ENCODE data around the gene ZNF69.
"Not testable (repeated sequence)": the region's sequence is repeated elsewhere in the genome, so short reads cannot be mapped to it uniquely, and the experiment has no call there.

The ZNF69 gene

DNA sequence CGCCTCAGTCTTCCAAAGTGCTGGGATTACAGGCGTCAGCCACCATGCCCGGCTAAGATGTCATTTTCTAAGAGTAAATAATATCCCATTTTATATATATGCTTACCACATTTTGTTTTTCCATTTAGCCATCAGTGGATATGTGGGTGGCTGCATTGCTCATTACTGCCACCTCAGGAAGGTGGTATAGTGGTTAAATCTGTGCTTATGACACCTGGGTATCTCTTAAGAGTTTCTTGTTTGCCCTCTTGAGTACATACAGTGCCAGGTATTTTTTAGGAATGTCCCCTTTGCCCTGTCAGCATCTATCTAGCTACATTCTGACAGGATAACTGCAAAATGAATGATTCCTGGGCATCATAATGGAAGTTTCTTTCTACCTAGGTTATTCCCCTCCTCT is 14.6 kb downstream of the ZNF69 start:
- DNase-seq = no peak

DNA sequence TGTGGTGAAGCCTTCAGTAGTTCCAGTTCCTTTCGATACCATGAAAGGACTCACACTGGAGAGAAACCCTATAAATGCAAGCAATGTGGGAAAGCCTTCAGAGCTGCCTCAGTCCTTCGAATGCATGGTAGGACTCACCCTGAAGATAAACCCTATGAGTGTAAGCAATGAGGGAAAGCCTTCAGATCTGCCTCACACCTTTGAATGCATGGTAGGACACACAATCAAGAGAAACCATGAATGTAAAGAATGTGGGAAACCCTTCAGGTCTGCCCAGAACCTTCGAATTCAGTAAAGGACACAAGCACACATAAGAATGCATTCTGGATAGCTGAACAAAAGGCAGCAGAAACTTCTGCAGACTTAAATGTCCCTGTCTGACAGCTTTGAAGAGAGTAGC is 18.3 kb downstream of the ZNF69 start:
- DNase-seq = no peak

DNA sequence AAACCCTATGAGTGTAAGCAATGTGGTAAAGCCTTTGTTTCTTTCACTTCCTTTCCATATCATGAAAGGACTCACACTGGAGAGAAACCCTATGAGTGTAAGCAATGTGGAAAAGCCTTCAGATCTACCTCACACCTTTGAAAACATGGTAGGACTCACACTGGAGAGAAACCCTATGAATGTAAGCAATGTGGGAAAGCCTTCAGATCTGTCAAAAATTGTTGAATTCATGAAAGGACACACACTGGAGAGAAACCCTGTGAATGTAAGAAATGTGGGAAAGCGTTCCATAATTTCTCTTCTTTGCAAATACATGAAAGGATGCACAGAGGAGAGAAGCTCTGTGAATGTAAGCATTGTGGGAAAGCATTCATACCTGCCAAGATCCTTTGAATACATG is 24.4 kb downstream of the ZNF69 start:
- not testable (repeated sequence) for DNase-seq

DNA sequence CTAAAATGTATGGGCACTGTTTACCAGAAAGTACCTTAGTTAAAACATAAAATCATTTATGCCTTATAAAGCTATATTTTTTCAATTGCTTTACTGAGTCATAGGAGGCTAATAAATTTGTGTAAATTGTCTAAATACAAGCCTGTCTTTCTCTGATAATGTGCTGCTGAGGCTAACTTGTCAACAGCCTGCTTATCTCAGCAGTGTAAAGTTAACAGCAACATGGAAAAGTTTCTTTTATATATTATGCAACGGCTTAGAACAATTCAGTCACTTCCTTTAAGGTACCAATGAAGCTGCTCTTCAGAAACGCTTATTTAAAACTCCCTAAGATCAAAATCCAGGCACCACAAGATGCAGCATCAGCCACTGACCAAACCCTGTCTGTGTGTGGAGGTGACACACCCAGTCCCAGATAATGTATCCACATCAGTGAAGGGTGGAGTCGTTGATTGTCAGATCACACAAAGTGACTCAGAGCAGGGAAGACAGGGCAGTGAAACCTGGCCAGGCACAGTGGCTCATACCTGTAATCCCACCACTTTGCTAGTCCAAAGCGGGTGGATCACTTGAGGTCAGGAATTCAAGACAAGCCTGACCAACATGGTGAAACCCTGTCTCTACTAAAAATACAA is 27.0 kb downstream of the ZNF69 start:
- DNase-seq = not testable (repeated sequence)

DNA sequence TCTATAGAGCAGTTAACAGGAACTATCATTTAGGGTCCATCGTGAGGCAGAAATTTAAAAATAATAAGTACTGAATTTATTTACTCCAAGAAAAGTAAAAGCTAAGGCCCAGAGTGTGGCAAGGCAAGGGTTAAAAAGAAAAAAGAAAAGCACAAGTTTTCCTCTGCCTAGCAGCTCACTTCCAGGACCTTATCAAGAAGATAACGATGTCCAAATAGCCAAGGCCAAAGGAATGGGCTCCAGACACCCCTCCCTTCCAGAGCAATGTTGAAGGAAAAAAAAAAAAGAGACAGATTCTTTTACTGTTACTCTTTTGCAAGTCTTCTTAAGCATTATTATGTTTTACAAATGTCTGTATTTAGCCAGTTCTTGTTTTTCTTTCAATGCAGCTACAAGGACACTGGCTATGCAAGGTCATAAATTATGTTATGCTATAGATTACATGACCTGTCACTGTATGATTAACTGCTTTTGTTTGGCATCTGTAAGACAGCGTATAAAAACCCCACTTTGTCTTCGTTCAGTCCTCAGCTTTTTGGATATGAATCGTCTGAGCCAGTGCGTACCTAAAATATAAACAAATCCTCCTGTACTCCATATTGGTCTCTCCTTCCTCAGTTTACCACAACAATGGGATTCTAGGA is 34.4 kb downstream of the ZNF69 start:
- DNase-seq = no peak

DNA sequence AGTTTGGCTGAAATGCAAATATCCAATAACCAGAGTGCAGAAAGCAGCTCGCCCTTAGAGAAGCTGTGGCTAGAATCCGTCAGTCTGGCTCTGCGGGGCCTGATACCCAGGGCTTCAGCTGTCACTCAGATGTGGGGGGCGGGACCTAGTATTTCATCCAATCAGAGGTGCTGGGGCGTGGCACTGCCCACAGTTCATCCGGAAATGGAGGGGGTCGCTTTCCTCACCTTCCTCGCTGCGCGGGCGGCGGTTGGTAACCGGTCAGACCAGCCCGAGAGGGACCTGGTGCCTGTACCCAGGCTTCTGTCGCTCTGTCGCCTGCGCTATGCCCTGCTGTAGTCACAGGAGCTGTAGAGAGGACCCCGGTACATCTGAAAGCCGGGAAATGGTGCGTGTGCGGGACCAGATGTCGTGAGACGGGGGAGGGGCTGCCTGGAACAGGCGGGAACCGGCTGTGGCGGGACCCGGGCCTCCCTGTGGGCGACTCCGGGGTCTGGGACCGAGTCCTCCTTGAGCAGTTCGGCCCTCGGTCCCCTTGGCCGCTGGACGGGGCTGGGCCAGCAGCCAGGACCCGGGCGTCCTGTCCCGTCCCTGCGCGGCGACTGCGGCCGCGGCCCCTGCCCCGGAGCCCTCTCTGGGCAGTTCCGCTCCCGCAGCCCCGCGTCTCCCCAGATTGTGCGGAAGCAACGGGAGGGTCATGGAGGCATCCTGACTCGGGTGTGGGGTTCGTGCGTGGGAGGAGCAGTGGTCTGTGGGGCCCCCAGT is 37.5 kb downstream of the ZNF69 start, which contains the start of gene ZNF700:
ZNF700 (plus strand) TSS at position 222 of the 765 bp plus-strand sequence; CDS start at position 326, 104 bp downstream.
- DNase-seq = peak; percentile 84

DNA sequence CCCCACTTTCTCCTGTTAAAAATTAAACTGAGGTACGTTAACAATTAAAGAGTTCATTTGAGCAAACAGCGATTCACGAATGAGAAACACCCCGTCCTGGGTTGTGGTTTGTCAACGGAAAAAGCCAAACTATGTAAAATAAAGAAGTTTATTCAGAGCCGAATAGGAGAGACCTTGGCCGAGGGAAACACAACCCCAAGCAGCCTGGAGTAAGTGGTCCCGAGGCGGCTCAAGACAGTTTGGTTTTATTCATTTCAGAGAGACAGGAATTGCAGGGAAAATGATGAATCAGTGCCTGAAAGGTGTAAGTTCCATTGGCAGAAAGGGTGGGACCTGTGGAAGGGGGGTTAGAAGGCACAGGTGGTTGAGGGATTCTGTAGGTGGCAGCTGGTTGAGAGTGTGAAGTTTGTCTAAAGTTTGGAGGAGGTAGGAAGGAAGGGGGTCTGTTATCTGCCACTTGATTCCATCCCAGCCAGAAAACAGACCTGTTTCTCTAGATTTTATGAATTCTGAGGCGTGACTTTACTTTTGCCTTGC is 38.1 kb downstream of the ZNF69 start:
- DNase-seq = not testable (repeated sequence)

DNA sequence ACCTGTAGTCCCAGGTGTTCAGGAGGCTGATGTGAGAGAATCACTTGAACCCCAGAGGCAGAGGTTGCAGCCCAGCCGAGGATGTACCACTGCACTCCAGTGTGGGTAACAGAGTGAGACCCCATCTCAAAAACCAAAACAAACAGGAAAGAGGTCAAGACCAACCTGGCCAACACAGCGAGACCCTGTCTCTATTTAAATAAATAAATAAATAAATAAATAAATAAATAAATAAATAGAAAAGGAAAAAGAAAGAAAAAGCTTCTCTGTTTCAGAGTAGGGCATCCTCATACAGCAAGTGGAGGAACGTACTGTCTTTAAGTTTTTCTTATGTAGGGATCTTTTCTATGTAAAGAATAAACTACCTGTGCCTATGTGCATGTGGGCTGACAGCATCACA is 39.6 kb downstream of the ZNF69 start:
- no peak for DNase-seq

DNA sequence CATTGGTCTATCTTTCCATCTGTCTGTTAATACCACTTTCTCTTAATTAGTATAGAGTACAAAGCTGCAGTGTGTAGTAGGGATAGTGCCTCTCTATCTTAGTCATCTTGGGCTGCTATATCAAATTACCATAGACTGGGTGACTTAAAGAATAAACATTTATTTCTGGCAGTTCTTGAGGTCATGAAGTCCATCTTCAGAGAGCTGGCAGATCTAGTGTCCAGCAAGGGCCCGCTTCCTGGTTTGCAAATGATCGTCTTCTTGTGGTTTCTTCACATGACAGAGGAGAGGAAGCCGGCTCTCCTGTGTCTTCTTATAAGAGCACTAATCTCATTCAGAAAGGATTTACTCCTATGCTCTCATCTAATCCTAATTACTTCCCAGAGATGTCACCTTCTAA is 43.5 kb downstream of the ZNF69 start:
- no peak for DNase-seq

DNA sequence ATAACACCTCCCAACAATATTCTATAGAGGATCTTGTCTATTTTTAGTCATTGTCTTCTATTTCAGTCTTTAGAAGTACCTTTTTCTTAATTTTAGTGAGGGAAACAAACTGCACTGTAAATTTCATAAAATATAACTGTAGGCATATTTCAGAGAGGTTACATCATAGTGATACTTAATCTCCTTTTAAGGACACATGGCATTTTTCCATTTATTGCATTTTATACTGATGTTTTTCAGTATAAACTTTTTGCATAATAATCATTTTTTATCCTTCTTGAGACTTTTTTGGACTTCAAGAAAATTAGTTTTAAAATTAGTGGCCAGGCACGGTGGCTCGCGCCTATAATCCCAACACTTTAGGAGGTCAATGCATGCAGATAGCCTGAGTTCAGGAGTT is 43.9 kb downstream of the ZNF69 start:
- no peak for DNase-seq

DNA sequence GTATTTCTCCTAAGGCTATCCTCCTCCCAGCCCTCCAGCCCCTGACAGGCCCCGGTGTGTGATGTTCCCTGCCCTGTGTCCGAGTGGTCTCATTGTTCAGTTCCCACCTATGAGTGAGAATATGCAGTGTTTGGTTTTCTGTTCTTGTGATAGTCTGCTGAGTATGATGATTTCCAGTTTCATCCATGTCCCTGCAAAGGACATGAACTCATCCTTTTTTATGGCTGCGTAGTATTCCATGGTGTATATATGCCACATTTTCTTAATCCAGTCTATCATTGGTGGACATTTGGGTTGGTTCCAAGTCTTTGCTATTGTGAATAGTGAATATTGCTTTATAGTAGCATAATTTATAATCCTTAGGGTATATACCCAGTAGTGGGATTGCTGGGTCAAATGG is 48.2 kb downstream of the ZNF69 start:
- DNase-seq = not testable (repeated sequence)

DNA sequence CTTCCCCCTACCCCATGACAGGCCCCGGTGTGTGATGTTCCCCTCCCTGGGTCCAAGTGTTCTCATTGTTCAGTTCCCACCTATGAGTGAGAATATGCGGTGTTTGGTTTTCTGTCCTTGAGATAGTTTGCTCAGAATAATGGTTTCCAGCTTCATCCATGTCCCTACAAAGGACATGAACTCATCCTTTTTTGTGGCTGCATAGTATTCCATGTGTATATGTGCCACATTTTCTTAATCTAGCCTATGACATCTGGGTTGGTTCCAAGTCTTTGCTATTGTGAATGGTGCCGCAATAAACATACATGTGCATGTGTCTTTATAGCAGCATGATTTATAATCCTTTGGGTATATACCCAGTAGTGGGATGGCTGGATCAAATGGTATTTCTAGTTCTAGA is 50.8 kb downstream of the ZNF69 start:
- DNase-seq = not testable (repeated sequence)

DNA sequence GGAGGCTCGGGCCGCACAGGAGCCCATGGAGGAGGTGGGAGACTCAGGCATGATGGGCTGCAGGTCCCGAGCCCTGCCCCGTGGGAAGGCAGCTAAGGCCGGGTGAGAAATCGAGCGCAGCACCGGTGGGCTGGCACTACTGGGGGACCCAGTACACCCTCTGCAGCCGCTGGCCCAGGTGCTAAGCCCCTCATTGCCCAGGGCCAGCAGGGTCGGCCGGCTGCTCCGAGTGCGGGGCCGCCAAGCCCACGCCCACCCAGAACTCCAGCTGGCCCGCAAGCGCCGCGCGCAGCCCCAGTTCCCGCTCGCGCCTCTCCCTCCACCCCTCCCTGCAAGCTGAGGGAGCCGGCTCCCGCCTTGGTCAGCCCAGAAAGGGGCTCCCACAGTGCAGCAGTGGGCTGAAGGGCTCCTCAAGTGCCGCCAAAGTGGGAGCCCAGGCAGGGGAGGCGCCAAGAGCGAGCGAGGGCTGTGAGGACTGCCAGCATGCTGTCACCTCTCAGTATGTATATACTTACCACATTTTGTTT is 53.8 kb downstream of the ZNF69 start:
- DNase-seq = not testable (repeated sequence)

DNA sequence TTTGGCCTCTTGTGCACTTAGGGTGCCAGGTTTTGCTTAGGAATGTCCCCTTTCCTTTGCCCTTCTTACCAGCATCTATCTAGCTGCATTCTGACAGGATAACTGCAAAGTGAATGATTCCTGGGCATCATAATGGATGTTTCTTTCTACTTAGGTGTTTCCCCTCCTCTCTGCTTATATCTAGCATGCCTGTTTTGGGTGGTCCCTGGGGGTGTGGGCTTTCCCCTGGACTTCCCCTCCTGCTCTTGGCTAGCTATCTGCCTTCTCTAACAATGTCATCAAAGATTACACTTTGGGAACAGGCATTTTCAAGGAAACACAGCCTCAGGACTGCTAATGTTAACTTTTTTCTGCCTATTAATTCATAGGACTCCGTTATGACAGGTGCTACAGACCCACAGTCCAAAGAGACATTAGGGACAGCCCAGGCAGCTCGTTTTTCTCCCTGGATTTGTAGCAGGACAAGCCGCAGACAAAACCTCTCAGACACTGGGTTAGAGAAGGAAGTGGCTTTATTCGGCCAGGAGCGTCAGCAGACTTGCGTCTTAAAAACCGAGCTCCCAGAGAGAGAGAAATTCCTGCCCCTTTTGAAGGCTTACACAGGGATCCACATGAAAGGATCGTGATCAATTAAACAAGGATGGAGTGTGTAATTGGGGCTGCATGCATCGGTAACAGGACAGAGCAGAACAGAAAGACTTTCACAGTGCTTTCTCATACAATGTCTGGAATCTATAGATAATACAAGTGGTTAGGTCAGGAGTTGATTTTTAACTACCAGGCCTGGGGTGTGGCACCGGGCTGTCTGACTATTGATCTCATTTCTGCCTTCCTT is 54.6 kb downstream of the ZNF69 start:
- DNase-seq = no peak

DNA sequence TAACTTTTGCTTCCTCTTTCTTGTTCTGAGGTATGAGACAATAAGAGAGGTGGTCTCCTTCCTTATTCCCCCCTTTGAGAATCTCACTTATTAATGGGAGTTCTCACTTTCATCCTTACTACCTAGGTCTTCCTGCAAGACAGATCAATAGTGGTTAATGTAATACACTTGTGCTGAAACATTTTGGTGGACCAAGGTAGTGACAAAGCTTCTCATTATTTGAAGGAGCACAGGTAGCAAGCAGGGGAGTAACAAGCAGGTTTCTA is 55.2 kb downstream of the ZNF69 start:
- DNase-seq = no peak

DNA sequence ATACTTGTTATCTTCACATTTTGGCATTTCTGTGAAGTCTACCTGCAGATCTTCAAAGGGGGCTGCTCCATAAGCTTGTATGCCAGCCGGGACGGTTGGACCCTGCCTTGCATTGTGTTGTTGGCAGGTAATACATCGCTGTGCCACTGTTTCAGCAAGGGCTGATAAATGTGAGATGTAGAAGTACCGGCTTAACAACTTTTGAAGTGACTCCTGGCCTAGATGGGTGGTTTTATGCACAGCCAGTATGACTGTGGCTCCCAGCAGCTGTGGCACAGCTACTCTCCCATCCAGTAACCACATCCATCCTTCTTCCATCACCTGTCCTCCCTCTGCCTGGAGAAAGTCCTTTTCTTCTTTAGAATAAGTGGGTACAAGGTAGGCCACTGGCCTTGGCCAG is 57.1 kb downstream of the ZNF69 start:
- DNase-seq = no peak

DNA sequence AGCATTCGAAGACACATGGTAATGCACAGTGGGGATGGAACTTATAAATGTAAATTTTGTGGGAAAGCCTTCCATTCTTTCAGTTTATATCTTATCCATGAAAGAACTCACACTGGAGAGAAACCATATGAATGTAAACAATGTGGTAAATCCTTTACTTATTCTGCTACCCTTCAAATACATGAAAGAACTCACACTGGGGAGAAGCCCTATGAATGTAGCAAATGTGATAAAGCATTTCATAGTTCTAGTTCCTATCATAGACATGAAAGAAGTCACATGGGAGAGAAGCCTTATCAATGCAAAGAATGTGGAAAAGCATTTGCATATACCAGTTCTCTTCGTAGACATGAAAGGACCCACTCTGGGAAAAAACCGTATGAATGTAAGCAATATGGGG is 61.1 kb downstream of the ZNF69 start:
- DNase-seq = no peak

DNA sequence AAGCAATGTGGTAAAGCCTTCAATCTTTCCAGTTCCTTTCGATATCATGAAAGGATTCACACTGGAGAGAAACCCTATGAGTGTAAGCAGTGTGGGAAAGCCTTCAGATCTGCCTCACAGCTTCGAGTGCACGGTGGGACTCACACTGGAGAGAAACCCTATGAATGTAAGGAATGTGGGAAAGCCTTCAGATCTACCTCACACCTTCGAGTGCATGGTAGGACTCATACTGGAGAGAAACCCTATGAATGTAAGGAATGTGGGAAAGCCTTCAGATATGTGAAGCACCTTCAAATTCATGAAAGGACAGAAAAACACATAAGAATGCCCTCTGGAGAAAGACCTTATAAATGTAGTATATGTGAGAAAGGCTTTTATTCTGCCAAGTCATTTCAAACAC is 61.6 kb downstream of the ZNF69 start:
- DNase-seq = no peak

DNA sequence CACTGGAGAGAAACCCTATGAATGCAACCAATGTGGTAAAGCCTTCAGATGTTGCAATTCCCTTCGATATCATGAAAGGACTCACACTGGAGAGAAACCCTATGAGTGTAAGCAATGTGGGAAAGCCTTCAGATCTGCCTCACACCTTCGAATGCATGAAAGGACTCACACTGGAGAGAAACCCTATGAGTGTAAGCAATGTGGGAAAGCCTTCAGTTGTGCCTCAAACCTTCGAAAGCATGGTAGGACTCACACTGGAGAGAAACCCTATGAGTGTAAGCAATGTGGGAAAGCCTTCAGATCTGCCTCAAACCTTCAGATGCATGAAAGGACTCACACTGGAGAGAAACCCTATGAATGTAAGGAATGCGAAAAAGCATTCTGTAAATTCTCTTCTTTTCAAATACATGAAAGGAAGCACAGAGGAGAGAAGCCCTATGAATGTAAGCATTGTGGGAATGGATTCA is 62.1 kb downstream of the ZNF69 start:
- not testable (repeated sequence) for DNase-seq

DNA sequence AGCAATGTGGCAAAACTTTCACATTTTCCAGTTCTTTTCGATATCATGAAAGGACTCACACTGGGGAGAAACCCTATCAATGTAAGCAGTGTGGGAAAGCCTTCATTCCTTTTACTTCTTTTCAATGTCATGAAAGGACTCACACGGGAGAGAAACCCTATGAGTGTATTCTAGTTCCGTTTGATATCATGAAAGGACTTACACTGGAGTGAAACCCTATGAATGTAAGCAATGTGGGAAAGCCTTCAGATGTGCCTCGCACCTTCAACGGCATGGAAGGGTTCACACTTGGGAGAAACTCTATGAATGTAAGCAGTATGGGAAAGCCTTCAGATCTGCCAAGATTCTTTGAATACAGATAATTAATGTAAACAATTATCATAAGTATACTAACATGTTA is 62.7 kb downstream of the ZNF69 start:
- no peak for DNase-seq
